ENCODE data around the gene ASPG. TPM values are rescaled to one million over a fixed set of nuclear protein-coding genes. Genes with fewer than 3 reads are reported as not detected.

ASPG gene
- total RNA-seq, 1 experiment from 2014 or later: not detected

- H3K27ac ChIP-seq (ENCODE audit: low read length): no peak overlapping the region
These were observed 19.7 kb downstream of the ASPG start for GRCh38 chr14:104105071-104105821.

GRCh38 chr14:104105822-104106470 lies 20.4 kb downstream of the ASPG start:
- Histone ChIP-seq H3K4me3 (ENCODE audit: low read length) (no peak overlapping the region), H3K79me2 (ENCODE audit: low read length) (no peaks in the 10 kb centered on the region), H3K36me3 (ENCODE audit: insufficient read depth, low read length) (no peaks in the 10 kb centered on the region), H3K27me3 (ENCODE audit: low read length) (no peaks in the 10 kb centered on the region), H3K4me2 (ENCODE audit: low read depth, low read length, poor library complexity, severe bottlenecking) (no peak overlapping the region), H3K4me1 (ENCODE audit: low read length) (no peaks in the 10 kb centered on the region), H3K27ac (ENCODE audit: low read length) (no peak overlapping the region), H2AFZ (ENCODE audit: low read length) (no peak overlapping the region), H3K9ac (ENCODE audit: low read length) (no peak overlapping the region), H3K9me3 (ENCODE audit: low read length) (no peaks in the 10 kb centered on the region), H4K20me1 (ENCODE audit: insufficient read depth, low read depth, low read length) (no peaks in the 10 kb centered on the region), H3K9me2 (replicated peaks; ENCODE audit: insufficient read depth, low read length) (no peaks in the 10 kb centered on the region)
- no peak for DNase-seq

More at GRCh38 chr14:104105071-104105821, 19.7 kb downstream of the ASPG start:
- H3K79me2 ChIP-seq (ENCODE audit: low read length): no peaks in the 10 kb centered on the region
- no peaks in the 10 kb centered on the region for H3K27me3 ChIP-seq (ENCODE audit: low read length)
- H3K36me3 ChIP-seq (ENCODE audit: insufficient read depth, low read length): no peaks in the 10 kb centered on the region
- H3K9ac ChIP-seq (ENCODE audit: low read length): no peak overlapping the region
- H3K4me2 ChIP-seq (ENCODE audit: low read depth, low read length, poor library complexity, severe bottlenecking): no peak overlapping the region
- no peaks in the 10 kb centered on the region for H3K9me3 ChIP-seq (ENCODE audit: low read length)
- H3K9me2 ChIP-seq (replicated peaks; ENCODE audit: insufficient read depth, low read length): no peaks in the 10 kb centered on the region
- no peak overlapping the region for H3K4me3 ChIP-seq (ENCODE audit: low read length)
- DNase-seq: no peak
- no peak overlapping the region for H2AFZ ChIP-seq (ENCODE audit: low read length)
- H4K20me1 ChIP-seq (ENCODE audit: insufficient read depth, low read depth, low read length): no peaks in the 10 kb centered on the region
- H3K4me1 ChIP-seq (ENCODE audit: low read length): no peaks in the 10 kb centered on the region

GRCh38 chr14:104106471-104106991 lies 21.0 kb downstream of the ASPG start:
- no peaks in the 10 kb centered on the region for H3K79me2 ChIP-seq (ENCODE audit: low read length)
- H3K9me2 ChIP-seq (replicated peaks; ENCODE audit: insufficient read depth, low read length): no peaks in the 10 kb centered on the region
- H2AFZ ChIP-seq (ENCODE audit: low read length): no peak overlapping the region
- no peaks in the 10 kb centered on the region for H3K36me3 ChIP-seq (ENCODE audit: insufficient read depth, low read length)
- H3K9me3 ChIP-seq (ENCODE audit: low read length): no peaks in the 10 kb centered on the region
- DNase-seq: no peak
- no peak overlapping the region for H3K9ac ChIP-seq (ENCODE audit: low read length)
- no peaks in the 10 kb centered on the region for H3K4me1 ChIP-seq (ENCODE audit: low read length)
- H3K27me3 ChIP-seq (ENCODE audit: low read length): no peaks in the 10 kb centered on the region
- H3K4me2 ChIP-seq (ENCODE audit: low read depth, low read length, poor library complexity, severe bottlenecking): no peak overlapping the region
- H3K4me3 ChIP-seq (ENCODE audit: low read length): no peak overlapping the region
- no peak overlapping the region for H3K27ac ChIP-seq (ENCODE audit: low read length)
- no peaks in the 10 kb centered on the region for H4K20me1 ChIP-seq (ENCODE audit: insufficient read depth, low read depth, low read length)

- H3K4me1 ChIP-seq (ENCODE audit: low read length): no peaks in the 10 kb centered on the region
- DNase-seq: no peak
- H3K36me3 ChIP-seq (ENCODE audit: insufficient read depth, low read length): no peaks in the 10 kb centered on the region
- H3K4me2 ChIP-seq (ENCODE audit: low read depth, low read length, poor library complexity, severe bottlenecking): no peak overlapping the region
- no peak overlapping the region for H3K27ac ChIP-seq (ENCODE audit: low read length)
- H3K79me2 ChIP-seq (ENCODE audit: low read length): no peaks in the 10 kb centered on the region
- H3K4me3 ChIP-seq (ENCODE audit: low read length): no peak overlapping the region
- no peaks in the 10 kb centered on the region for H3K9me3 ChIP-seq (ENCODE audit: low read length)
- no peak overlapping the region for H2AFZ ChIP-seq (ENCODE audit: low read length)
- H3K27me3 ChIP-seq (ENCODE audit: low read length): no peaks in the 10 kb centered on the region
- no peaks in the 10 kb centered on the region for H3K9me2 ChIP-seq (replicated peaks; ENCODE audit: insufficient read depth, low read length)
- H4K20me1 ChIP-seq (ENCODE audit: insufficient read depth, low read depth, low read length): no peaks in the 10 kb centered on the region
- H3K9ac ChIP-seq (ENCODE audit: low read length): no peak overlapping the region
These were observed 21.6 kb downstream of the ASPG start for GRCh38 chr14:104107101-104107581.

GRCh38 chr14:104107611-104108569 lies 22.4 kb downstream of the ASPG start:
- Histone ChIP-seq H3K4me1 (ENCODE audit: low read length) (no peaks in the 10 kb centered on the region), H3K27ac (ENCODE audit: low read length) (no peak overlapping the region), H4K20me1 (ENCODE audit: insufficient read depth, low read depth, low read length) (no peaks in the 10 kb centered on the region), H3K9me3 (ENCODE audit: low read length) (no peaks in the 10 kb centered on the region), H3K4me2 (ENCODE audit: low read depth, low read length, poor library complexity, severe bottlenecking) (no peak overlapping the region), H2AFZ (ENCODE audit: low read length) (no peak overlapping the region), H3K4me3 (ENCODE audit: low read length) (no peak overlapping the region), H3K36me3 (ENCODE audit: insufficient read depth, low read length) (no peaks in the 10 kb centered on the region), H3K9ac (ENCODE audit: low read length) (no peak overlapping the region), H3K27me3 (ENCODE audit: low read length) (no peaks in the 10 kb centered on the region), H3K9me2 (replicated peaks; ENCODE audit: insufficient read depth, low read length) (no peaks in the 10 kb centered on the region), H3K79me2 (ENCODE audit: low read length) (no peaks in the 10 kb centered on the region)
- DNase-seq: no peak

- no peak overlapping the region for H3K27ac ChIP-seq (ENCODE audit: low read length)
- H3K4me2 ChIP-seq (ENCODE audit: low read depth, low read length, poor library complexity, severe bottlenecking): no peak overlapping the region
- H3K4me3 ChIP-seq (ENCODE audit: low read length): no peak overlapping the region
- no peaks in the 10 kb centered on the region for H4K20me1 ChIP-seq (ENCODE audit: insufficient read depth, low read depth, low read length)
- H3K4me1 ChIP-seq (ENCODE audit: low read length): no peaks in the 10 kb centered on the region
- H2AFZ ChIP-seq (ENCODE audit: low read length): no peak overlapping the region
- no peaks in the 10 kb centered on the region for H3K9me3 ChIP-seq (ENCODE audit: low read length)
- no peak for DNase-seq
- H3K27me3 ChIP-seq (ENCODE audit: low read length): no peaks in the 10 kb centered on the region
- no peaks in the 10 kb centered on the region for H3K79me2 ChIP-seq (ENCODE audit: low read length)
- H3K9ac ChIP-seq (ENCODE audit: low read length): no peak overlapping the region
- no peaks in the 10 kb centered on the region for H3K36me3 ChIP-seq (ENCODE audit: insufficient read depth, low read length)
- H3K9me2 ChIP-seq (replicated peaks; ENCODE audit: insufficient read depth, low read length): no peaks in the 10 kb centered on the region
These were observed 23.4 kb downstream of the ASPG start for GRCh38 chr14:104108570-104109541.

GRCh38 chr14:104109731-104110361 lies 24.3 kb downstream of the ASPG start:
- no peak overlapping the region for H3K9ac ChIP-seq (ENCODE audit: low read length)
- DNase-seq: no peak
- no peaks in the 10 kb centered on the region for H3K9me3 ChIP-seq (ENCODE audit: low read length)

More at GRCh38 chr14:104109731-104110361, 24.3 kb downstream of the ASPG start:
- H3K27me3 ChIP-seq (ENCODE audit: low read length): no peaks in the 10 kb centered on the region
- H3K4me2 ChIP-seq (ENCODE audit: low read depth, low read length, poor library complexity, severe bottlenecking): no peak overlapping the region
- H3K27ac ChIP-seq (ENCODE audit: low read length): no peak overlapping the region
- H3K9me2 ChIP-seq (replicated peaks; ENCODE audit: insufficient read depth, low read length): no peaks in the 10 kb centered on the region
- no peaks in the 10 kb centered on the region for H3K79me2 ChIP-seq (ENCODE audit: low read length)
- no peaks in the 10 kb centered on the region for H3K36me3 ChIP-seq (ENCODE audit: insufficient read depth, low read length)
- H3K4me3 ChIP-seq (ENCODE audit: low read length): no peak overlapping the region
- H3K4me1 ChIP-seq (ENCODE audit: low read length): no peaks in the 10 kb centered on the region
- H2AFZ ChIP-seq (ENCODE audit: low read length): no peak overlapping the region
- no peaks in the 10 kb centered on the region for H4K20me1 ChIP-seq (ENCODE audit: insufficient read depth, low read depth, low read length)
